A549 treated with AZD9567 at 1 μM for 4 hours (cell line): ENCODE measurements around the gene ZW10. TPM values are rescaled to one million over a fixed set of nuclear protein-coding genes. Genes with fewer than 3 reads are reported as not detected.

Source experiments
- total RNA-seq: library from RNA; stranded (reverse); fragments of 200-300 nt; extraction: Qiagen RNA extraction; gene quantifications from 5 replicates; pipeline ENCODE4 v1.2.3, GENCODE V29; 2022; ENCODE audit not compliant: insufficient read depth

ZW10 gene, protein sequence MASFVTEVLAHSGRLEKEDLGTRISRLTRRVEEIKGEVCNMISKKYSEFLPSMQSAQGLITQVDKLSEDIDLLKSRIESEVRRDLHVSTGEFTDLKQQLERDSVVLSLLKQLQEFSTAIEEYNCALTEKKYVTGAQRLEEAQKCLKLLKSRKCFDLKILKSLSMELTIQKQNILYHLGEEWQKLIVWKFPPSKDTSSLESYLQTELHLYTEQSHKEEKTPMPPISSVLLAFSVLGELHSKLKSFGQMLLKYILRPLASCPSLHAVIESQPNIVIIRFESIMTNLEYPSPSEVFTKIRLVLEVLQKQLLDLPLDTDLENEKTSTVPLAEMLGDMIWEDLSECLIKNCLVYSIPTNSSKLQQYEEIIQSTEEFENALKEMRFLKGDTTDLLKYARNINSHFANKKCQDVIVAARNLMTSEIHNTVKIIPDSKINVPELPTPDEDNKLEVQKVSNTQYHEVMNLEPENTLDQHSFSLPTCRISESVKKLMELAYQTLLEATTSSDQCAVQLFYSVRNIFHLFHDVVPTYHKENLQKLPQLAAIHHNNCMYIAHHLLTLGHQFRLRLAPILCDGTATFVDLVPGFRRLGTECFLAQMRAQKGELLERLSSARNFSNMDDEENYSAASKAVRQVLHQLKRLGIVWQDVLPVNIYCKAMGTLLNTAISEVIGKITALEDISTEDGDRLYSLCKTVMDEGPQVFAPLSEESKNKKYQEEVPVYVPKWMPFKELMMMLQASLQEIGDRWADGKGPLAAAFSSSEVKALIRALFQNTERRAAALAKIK
- total RNA-seq: 11.8 to 13.5 TPM (median 12.4 TPM) in 5 replicates

DNA sequence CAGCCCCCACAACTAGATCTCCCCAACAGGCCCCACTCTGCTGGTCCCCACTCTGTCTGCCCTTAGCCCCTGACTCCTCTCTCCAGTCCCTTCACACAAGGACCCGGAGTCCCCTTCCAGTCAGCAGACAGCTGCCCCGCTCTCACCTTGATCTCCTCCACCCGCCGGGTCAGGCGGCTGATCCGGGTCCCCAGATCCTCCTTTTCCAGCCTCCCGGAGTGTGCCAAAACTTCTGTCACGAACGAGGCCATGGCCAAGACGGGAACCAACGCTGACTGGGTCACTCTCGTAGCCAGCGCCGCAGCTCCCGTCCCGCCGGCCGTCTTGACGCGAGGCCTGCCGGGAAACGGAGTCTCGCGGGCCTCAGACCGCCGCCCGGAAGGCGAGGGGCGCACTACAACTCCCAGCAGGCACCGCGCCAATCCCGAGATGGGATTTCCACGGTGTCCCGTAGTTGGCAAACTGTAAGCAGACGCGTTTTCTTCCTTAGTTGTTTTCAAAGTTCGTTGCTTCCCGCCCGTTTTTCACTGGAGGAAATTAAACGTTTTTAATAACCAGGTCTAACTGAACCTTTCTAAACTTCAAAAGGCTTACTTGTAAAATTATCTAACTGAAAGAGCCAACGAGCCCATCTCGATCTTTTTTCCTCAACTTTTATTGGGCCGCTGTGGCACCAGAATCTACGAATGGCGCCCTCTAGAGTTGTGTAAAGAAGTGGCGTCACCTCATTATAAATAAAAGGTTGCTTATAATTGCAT is at the start of gene ZW10:
ZW10 (minus strand) TSS at position 277 of the 758 bp plus-strand sequence; CDS start at position 251, 26 bp downstream.

DNA sequence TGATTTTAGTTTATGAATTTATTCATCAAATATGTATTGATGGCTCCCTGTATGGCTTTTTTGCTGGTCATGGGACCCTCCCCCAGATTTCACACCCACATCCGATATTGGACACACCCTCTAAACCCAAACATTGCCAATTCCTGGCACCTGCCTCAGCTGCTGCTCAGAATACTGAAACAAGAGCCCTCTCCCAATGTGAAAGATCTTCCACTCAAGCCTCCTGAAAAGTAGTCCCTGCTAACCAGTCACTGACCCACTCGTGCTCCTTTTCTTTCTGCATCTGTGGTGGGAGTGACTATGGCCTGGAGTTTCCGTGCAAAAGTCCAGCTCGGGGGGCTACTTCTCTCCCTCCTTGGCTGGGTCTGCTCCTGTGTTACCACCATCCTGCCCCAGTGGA is 6.0 kb upstream of the ZW10 start, which contains the start of gene CLDN25:
CLDN25 (plus strand) TSS at position 301 of the 400 bp plus-strand sequence; CDS start at position 301, 0 bp downstream.

GRCh38 chr11:113705871-113706655 is 67.4 kb downstream of the ZW10 start, which contains the start of gene TMPRSS5:
Gene TMPRSS5 (minus strand): TSS chr11:113706308. CDS start chr11:113706224, 84 bp downstream.

Other genes with a start within 250 kb of the ZW10 start
- 0.09 to 0.33 TPM (median 0.14 TPM) in 4 of 5 replicates, not detected in the other for gene TMPRSS5, start 67.4 kb downstream of the ZW10 start, total RNA-seq
- gene CLDN25, start 6.1 kb upstream of the ZW10 start, total RNA-seq: not detected in 5 replicates
- gene USP28, start 101.9 kb upstream of the ZW10 start, total RNA-seq: 13.8 to 25.6 TPM (median 18.1 TPM) in 5 replicates
- gene HTR3B, start 131.1 kb upstream of the ZW10 start, total RNA-seq: not detected in 5 replicates
- 0.06 TPM in 1 of 5 replicates, not detected in the others for gene HTR3A, start 201.4 kb upstream of the ZW10 start, total RNA-seq